B cell (primary cell): ENCODE results near the gene SLC25A13.

Experiments used
- CTCF ChIP-seq: fragments of 200-600 bp; IDR thresholded peaks from one replicate; pipeline ENCODE4 v1.8.0; 2022; ENCODE audit warnings: antibody characterized with exemption, mild to moderate bottlenecking
- EZH2 ChIP-seq: IDR thresholded peaks from 2 replicates; pipeline ENCODE4 v1.6.1; 2012; ENCODE audit warnings: borderline replicate concordance, low read depth, mild to moderate bottlenecking, moderate library complexity, low read length; ENCODE audit not compliant: insufficient read depth, poor library complexity, severe bottlenecking

GRCh38 chr7:96212474-96212873 lies 109.4 kb downstream of the SLC25A13 start:
- TF ChIP-seq CTCF (no peak), EZH2 (no peak)
